ENCODE measurements around the gene CCNE1. TPM values are rescaled to one million over a fixed set of nuclear protein-coding genes. Genes with fewer than 3 reads are reported as not detected.

Gene CCNE1
- total RNA-seq, result 37.4 and 39.6 TPM in 2 replicates

DNA sequence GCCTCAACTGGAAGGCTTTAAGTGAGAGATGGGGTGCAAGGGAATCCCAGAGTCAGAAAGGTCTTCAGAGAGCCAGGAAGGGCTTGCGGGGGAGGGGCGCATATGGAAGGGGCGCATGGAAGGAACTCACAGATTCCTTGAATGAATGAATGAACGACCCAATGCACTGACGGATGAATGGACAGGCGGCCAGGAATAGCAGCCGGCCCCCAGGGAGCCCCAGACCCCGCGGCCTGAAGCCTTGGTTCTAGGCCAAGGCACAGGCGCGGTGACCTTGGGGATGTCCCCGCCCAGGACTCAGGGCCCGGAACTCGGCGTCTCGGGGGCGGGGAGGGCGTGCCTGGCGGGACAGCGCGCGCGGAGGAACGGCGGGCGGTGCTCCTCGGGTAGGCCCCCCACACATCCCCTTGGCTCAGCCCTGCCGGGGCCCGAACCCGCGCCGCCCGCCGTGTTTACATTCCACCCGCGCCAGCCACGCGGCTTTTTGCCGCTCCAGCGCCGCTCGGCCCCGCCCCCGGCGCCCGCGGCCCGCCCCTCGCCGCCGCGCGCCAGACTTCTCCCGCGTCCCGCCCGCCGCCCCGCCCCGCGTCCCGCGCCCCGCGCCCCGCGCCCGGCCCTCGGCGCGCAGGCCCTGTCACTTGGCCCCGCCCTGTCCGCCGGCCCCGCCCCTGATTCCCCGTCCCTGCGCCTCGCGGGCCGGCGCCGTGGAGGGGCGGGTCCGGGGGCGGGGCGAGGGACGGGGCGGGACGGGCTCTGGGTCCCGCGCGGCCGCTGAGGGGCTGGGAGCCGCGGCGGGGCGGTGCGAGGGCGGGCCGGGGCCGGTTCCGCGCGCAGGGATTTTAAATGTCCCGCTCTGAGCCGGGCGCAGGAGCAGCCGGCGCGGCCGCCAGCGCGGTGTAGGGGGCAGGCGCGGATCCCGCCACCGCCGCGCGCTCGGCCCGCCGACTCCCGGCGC, at the start of gene CCNE1:
Gene CCNE1, plus strand, starts transcription at position 867 of the 955 bp plus-strand sequence. CDS start 565 bp downstream, outside the sequence.
- Mint-ChIP-seq H3K4me1 (ENCODE audit: low read depth) (peaks cover 17% of the 10 kb centered on the region), H3K9me3 (no peaks in the 10 kb centered on the region), H3K4me3 (ENCODE audit: low read depth) (peak within 1 kb of the TSS; percentile 86), H3K27me3 (ENCODE audit: low read depth) (no peaks in the 10 kb centered on the region), H3K27ac (peak within 1 kb of the TSS; percentile 95), H3K36me3 (ENCODE audit: low read depth) (peaks cover 27% of the 10 kb centered on the region)
- peak; percentile 89 for DNase-seq (ENCODE audit: low spot score)
- intact Hi-C loops (cut with micrococcal nuclease), result loop anchor here (1.0 to 2.0 kb wide), 2 partner anchors 25 to 34 kb away; no protein-coding TSS in a partner anchor

DNA sequence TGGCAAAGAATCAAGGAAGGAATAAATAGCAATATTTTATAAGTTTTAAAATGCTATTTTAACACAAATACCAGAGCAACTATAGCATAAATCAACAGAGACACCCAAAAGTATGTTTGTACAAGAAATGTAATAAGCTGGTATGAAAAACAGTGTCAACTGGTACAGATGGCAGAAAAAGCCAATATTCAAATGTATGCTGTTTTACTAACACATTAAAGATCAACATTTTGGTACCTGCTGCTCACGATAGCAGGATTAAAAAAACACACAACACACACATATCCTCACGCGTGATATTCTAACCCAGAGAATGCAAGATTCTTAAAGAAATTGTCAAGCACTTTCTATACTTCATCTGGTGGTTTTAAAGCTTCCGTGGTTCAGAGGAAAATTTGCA, 48.6 kb upstream of the CCNE1 start:
- Mint-ChIP-seq H3K9me3 (no peaks in the 10 kb centered on the region), H3K4me3 (ENCODE audit: low read depth) (no peak overlapping the region), H3K4me1 (ENCODE audit: low read depth) (no peaks in the 10 kb centered on the region), H3K36me3 (ENCODE audit: low read depth) (no peaks in the 10 kb centered on the region), H3K27ac (no peak overlapping the region), H3K27me3 (ENCODE audit: low read depth) (peaks cover 5% of the 10 kb centered on the region)
- no peak for DNase-seq (ENCODE audit: low spot score)
- intact Hi-C loops (cut with micrococcal nuclease), result no loop called here

DNA sequence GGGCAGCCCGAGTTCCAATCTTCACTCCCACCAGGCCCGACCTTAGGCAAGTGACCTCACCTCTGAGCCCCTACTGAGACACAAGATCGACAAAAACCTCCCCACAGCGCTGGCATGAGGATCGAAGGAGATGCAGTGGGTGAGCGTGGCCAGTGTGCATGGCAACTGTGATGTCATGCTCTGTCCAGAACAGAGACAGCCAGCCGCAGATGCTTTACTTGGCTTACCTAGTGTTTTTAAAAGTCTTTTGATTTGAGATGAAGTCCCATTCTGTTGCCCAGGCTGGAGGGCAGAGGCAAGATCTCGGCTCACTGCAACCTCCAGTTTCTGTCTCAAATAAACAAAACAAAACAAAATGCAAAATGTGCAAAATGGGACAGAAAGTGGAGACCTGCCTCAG, 47.4 kb upstream of the CCNE1 start:
- Mint-ChIP-seq H3K27ac (no peak overlapping the region), H3K4me1 (ENCODE audit: low read depth) (no peaks in the 10 kb centered on the region), H3K9me3 (no peaks in the 10 kb centered on the region), H3K27me3 (ENCODE audit: low read depth) (peaks cover 5% of the 10 kb centered on the region), H3K36me3 (ENCODE audit: low read depth) (no peaks in the 10 kb centered on the region), H3K4me3 (ENCODE audit: low read depth) (no peak overlapping the region)
- DNase-seq (ENCODE audit: low spot score), result no peak
- intact Hi-C loops (cut with micrococcal nuclease), result no loop called here

DNA sequence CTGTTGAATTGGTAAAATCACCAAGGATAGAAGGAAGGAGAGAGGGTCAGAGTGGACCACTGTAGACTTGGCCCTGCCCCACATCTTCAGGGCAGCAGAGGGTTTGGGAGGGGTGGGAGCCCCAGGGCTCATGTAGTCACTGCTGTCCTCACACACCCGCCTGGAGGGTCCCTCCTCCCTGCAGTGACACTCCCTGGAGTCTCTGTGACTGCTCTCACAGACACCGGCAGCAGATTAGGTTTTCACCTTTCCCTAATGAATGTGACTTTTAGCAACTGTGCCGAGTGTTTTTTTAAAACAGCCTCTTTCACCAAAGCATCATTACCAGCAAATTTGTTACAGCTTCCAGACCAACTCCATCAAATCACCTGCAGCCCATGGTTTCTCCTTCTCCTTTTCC, 45.7 kb upstream of the CCNE1 start:
- no peaks in the 10 kb centered on the region for H3K4me1 Mint-ChIP-seq (ENCODE audit: low read depth)
- no peaks in the 10 kb centered on the region for H3K9me3 Mint-ChIP-seq
- no peak overlapping the region for H3K27ac Mint-ChIP-seq
- H3K4me3 Mint-ChIP-seq (ENCODE audit: low read depth), result no peak overlapping the region
- no peaks in the 10 kb centered on the region for H3K36me3 Mint-ChIP-seq (ENCODE audit: low read depth)
- intact Hi-C loops (cut with micrococcal nuclease), result no loop called here
- peaks cover 5% of the 10 kb centered on the region for H3K27me3 Mint-ChIP-seq (ENCODE audit: low read depth)
- DNase-seq (ENCODE audit: low spot score), result no peak

DNA sequence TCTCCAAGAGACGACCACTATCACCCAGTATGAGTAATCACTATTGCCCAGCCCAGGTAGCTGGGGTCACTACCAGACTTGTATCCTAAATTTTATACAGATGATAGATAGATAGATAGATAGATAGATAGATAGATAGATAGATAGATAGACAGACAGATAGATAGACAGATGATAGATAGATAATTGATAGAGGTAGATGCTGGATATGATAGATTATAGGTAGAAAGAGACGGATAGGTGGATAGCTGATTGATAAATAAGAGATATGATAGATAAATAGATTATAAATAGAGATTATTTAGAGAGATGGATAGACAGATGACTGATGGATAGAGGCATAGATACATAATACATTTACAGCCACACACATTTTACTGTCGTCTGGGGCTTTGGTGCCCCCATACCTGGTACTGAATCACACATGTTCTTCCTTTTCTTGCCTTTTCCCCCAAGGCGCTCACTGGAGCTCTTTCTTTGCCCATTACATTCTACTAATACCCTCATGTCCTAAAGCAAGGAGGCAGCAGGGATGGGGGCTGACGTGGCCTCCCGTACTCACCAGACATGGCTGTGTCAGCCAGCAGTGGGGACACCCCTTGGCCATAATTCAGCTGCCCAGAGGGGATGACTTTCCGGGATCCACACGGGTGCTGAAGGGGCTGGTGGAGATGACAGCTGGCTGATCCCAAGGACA, 44.6 kb upstream of the CCNE1 start:
- intact Hi-C loops (cut with micrococcal nuclease), result no loop called here
- Mint-ChIP-seq H3K27ac (no peak overlapping the region), H3K4me1 (ENCODE audit: low read depth) (no peaks in the 10 kb centered on the region), H3K36me3 (ENCODE audit: low read depth) (no peaks in the 10 kb centered on the region), H3K9me3 (no peaks in the 10 kb centered on the region), H3K4me3 (ENCODE audit: low read depth) (no peak overlapping the region), H3K27me3 (ENCODE audit: low read depth) (peaks cover under 1% of the 10 kb centered on the region)
- DNase-seq (ENCODE audit: low spot score), result no peak

DNA sequence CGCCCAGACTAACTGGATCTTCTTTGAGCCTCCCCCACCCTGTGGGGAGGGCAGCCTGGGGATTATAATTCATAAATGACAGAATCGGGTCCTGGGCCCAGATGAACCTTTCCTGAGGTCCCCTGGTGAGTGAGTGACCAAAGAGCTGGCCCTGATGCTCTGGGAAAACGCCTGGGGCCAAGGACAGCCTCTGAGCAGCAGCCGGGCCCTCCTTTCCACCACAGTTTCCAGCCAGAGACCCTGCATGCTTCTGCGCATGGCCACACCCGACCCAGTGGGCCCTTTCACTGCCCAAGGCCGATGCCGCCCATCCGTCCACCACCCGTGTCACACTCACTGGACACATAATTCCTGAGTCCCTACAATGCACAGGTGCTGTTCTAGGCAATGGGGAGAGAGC, 43.6 kb upstream of the CCNE1 start:
- Mint-ChIP-seq H3K27ac (no peak overlapping the region), H3K27me3 (ENCODE audit: low read depth) (no peaks in the 10 kb centered on the region), H3K9me3 (no peaks in the 10 kb centered on the region), H3K4me1 (ENCODE audit: low read depth) (no peaks in the 10 kb centered on the region), H3K4me3 (ENCODE audit: low read depth) (no peak overlapping the region), H3K36me3 (ENCODE audit: low read depth) (no peaks in the 10 kb centered on the region)
- DNase-seq (ENCODE audit: low spot score), result no peak
- intact Hi-C loops (cut with micrococcal nuclease), result no loop called here

DNA sequence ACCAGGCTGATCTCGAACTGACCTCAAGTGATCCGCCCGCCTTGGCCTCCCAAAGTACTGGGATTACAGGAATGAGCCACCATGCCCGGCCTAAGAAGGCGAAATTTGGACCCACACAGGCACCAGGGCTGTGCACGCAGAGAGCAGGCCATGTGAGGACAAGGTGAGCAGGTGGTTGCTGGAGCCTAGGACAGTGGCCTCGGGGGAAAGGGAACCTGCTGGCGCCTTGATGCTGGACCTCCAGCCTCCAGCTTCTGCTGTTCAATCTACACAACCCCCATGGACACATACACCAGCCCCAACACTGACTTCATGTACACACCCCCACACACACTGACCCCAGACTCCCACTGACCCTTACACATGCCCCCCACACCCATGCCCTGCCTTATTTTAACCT, 41.8 kb upstream of the CCNE1 start:
- H3K9me3 Mint-ChIP-seq, result no peaks in the 10 kb centered on the region
- intact Hi-C loops (cut with micrococcal nuclease), result no loop called here
- H3K36me3 Mint-ChIP-seq (ENCODE audit: low read depth), result no peaks in the 10 kb centered on the region
- DNase-seq (ENCODE audit: low spot score), result no peak
- no peak overlapping the region for H3K27ac Mint-ChIP-seq
- H3K4me1 Mint-ChIP-seq (ENCODE audit: low read depth), result no peaks in the 10 kb centered on the region
- no peak overlapping the region for H3K4me3 Mint-ChIP-seq (ENCODE audit: low read depth)
- H3K27me3 Mint-ChIP-seq (ENCODE audit: low read depth), result no peaks in the 10 kb centered on the region

DNA sequence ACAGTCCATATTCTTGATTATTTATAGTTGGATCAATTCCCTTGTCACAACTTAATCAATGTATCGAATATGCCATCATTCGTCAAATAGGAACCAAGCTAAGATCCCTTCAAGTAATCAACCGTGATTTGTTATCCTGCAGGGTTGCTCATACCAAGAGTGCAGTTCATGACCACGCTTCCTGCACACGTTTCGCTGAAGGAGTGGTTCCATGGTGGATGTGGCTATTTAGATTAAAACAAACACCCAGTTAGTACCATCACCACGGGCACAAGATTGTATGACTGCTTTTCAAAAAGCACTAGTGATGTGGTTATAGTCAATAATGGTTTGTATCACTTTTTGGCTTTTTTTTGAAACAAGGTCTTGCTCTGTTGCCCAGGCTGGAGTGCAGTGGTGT, 41.1 kb upstream of the CCNE1 start:
- DNase-seq (ENCODE audit: low spot score), result no peak
- intact Hi-C loops (cut with micrococcal nuclease), result no loop called here
- Mint-ChIP-seq H3K27me3 (ENCODE audit: low read depth) (no peaks in the 10 kb centered on the region), H3K4me3 (ENCODE audit: low read depth) (no peak overlapping the region), H3K9me3 (no peaks in the 10 kb centered on the region), H3K36me3 (ENCODE audit: low read depth) (no peaks in the 10 kb centered on the region), H3K27ac (no peak overlapping the region), H3K4me1 (ENCODE audit: low read depth) (no peaks in the 10 kb centered on the region)

DNA sequence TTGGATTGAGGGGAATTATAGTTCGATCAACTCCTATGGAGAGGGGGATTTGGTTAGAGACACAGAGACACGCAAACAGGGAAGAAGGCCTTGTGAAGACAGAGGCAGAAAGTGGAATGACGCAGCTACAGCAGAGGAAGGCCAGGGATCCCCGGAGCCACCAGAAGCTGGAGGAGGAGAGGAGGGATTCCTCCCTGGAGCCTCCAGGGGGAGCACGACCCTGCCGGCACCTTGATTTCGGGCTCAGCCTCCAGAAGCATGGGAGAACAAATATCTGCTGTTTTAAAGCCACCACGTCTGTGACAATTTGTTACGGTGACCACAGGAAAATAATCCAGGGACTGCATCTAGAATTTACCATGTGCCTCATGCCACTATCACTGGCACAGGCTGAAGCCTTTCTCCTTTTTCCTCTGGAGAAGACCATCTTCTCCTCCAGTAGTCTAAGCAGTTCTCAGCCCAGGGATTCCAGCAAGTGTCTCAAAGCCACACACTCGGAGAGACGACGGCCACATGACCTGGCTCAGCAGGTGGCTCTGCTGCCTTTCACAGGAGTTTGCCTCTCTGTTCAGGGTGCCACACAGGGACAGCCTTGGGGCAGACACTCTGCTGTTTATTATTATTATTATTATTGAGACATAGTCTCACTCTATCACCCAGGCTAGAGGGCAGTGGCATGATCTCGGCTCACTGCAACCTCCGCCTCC, 39.9 kb upstream of the CCNE1 start:
- H3K4me1 Mint-ChIP-seq (ENCODE audit: low read depth), result no peaks in the 10 kb centered on the region
- no peak for DNase-seq (ENCODE audit: low spot score)
- H3K4me3 Mint-ChIP-seq (ENCODE audit: low read depth), result no peak overlapping the region
- intact Hi-C loops (cut with micrococcal nuclease), result no loop called here
- H3K27me3 Mint-ChIP-seq (ENCODE audit: low read depth), result no peaks in the 10 kb centered on the region
- no peaks in the 10 kb centered on the region for H3K36me3 Mint-ChIP-seq (ENCODE audit: low read depth)
- no peaks in the 10 kb centered on the region for H3K9me3 Mint-ChIP-seq
- no peak overlapping the region for H3K27ac Mint-ChIP-seq

DNA sequence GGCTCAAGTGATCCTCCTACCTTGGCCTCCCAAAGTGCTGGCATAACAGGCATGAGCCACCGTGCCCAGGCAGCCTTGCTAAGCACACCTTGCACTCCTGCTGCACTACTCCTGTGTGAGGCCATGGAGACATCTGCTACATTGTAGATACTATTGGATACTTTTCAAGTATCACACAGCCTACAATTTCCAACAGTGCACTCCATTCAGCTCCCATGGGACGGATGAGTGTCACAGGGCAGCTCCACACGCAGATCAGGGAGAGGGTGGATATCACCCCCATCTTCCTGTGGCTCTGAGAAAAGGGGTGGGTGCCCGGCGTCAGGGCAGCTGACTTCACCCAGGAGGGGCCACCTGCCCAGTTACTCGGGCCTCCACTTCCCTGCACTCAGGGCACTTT, 39.1 kb upstream of the CCNE1 start:
- H3K36me3 Mint-ChIP-seq (ENCODE audit: low read depth), result no peaks in the 10 kb centered on the region
- no peak for DNase-seq (ENCODE audit: low spot score)
- H3K27ac Mint-ChIP-seq, result no peak overlapping the region
- H3K4me1 Mint-ChIP-seq (ENCODE audit: low read depth), result no peaks in the 10 kb centered on the region
- intact Hi-C loops (cut with micrococcal nuclease), result no loop called here
- H3K27me3 Mint-ChIP-seq (ENCODE audit: low read depth), result no peaks in the 10 kb centered on the region
- no peak overlapping the region for H3K4me3 Mint-ChIP-seq (ENCODE audit: low read depth)
- H3K9me3 Mint-ChIP-seq, result no peaks in the 10 kb centered on the region

DNA sequence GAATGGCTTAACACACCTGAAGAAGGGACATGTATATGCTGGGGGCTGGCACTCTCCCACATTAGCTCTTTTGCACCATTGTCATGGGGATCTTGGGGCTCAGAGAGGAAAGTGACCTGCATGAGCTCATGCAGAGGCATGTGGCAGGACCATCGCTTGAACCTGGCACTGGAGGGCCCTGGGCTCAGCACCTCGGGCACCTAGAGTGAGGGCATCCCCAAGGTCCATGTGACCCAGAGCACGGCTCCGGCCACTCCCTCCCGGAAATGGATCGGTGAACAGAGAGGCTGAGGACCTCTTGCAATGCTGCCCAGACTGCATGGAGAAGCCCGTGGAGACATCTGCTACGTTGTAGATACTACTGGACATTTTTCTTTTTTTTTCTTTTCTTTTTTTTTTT, 38.6 kb upstream of the CCNE1 start:
- Mint-ChIP-seq H3K36me3 (ENCODE audit: low read depth) (no peaks in the 10 kb centered on the region), H3K4me1 (ENCODE audit: low read depth) (no peaks in the 10 kb centered on the region), H3K4me3 (ENCODE audit: low read depth) (no peak overlapping the region), H3K27ac (no peak overlapping the region), H3K9me3 (no peaks in the 10 kb centered on the region), H3K27me3 (ENCODE audit: low read depth) (no peaks in the 10 kb centered on the region)
- DNase-seq (ENCODE audit: low spot score), result no peak
- intact Hi-C loops (cut with micrococcal nuclease), result no loop called here

DNA sequence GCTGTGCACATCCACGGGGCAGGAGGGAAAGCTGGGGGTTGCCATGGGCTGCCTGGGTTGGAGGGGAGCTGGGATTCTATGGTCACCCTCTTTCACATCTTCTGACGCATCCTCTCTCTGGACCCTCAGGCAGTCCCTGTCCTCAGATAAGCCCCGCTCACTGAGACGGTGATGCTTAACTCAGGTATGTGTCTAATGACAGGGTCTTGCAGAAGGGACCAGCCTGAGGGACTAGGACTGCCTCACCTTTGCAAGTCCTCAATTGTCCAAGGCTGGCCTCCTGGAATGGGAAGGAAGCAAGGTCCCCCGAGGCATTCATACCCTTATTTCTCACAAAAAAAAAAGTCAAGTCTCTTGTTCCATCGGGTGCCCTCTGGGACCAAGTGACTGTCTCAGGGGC, 37.7 kb upstream of the CCNE1 start:
- H3K27me3 Mint-ChIP-seq (ENCODE audit: low read depth), result no peaks in the 10 kb centered on the region
- H3K36me3 Mint-ChIP-seq (ENCODE audit: low read depth), result no peaks in the 10 kb centered on the region
- H3K4me3 Mint-ChIP-seq (ENCODE audit: low read depth), result no peak overlapping the region
- H3K4me1 Mint-ChIP-seq (ENCODE audit: low read depth), result no peaks in the 10 kb centered on the region
- no peaks in the 10 kb centered on the region for H3K9me3 Mint-ChIP-seq
- H3K27ac Mint-ChIP-seq, result no peak overlapping the region
- intact Hi-C loops (cut with micrococcal nuclease), result no loop called here
- no peak for DNase-seq (ENCODE audit: low spot score)

Measured in activated T-helper 2 cell treated with anti-CD3 and anti-CD28 coated beads, Interferon-gamma antibody, Interleukin-2, Interleukin-4, amounts not matched to agents 10 μg/mL and 5 μg/mL and 100 μg/mL, durations not matched to agents 14 hours and 24 hours and 36 hours (primary cell).